ENCODE results near the gene SPAAR. TPM values are rescaled to one million over a fixed set of nuclear protein-coding genes. Genes with fewer than 3 reads are reported as not detected.
A peak's percentile ranks its signal among the peaks of the same experiment; 100 is the strongest.

The SPAAR gene
- total and polyA plus RNA-seq, 9 of the 15 experiments (the other 6 are each of a cell fraction or from before 2014, with no cell fraction given), result not detected

DNA sequence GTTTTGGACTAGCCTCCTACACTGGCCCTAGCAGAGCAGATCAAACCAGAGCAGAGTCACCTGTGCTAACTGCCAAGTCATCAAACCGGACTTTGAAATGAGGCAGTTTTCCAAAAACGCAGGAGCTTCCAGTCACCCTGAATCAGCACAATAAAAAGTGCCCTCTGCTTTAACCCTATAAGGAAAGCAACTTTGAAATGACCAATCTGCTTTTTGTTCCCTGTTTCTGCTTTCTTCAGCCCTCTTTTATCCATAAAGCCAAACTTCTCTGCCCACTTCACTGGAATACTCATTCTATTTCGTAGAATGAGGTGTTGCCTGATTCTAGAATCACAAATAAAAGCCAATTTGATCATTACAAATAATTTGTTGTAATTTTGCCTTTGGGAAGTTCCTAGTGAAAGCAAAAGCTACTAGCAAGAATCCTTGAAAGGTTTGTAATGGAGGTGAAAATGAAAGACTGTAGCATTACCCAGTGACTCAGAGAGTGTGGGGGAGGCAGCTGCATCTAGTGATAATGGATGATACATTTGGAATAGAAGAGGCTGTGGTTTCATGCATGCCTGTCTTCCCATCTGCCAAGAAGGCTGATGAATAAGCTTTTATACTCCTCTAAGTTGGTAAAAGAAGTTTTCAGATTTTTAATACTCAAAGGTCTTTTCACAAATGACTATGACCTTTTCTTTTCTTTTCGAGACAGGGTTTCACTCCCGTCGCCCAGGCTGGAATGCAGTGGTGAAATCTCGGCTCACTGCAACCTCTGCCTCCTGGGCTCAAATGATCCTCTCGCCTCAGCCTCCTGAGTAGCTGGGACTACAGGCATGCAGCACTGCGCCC, 14.9 kb downstream of the SPAAR start (continued):
- TF ChIP-seq, protein P1, sequence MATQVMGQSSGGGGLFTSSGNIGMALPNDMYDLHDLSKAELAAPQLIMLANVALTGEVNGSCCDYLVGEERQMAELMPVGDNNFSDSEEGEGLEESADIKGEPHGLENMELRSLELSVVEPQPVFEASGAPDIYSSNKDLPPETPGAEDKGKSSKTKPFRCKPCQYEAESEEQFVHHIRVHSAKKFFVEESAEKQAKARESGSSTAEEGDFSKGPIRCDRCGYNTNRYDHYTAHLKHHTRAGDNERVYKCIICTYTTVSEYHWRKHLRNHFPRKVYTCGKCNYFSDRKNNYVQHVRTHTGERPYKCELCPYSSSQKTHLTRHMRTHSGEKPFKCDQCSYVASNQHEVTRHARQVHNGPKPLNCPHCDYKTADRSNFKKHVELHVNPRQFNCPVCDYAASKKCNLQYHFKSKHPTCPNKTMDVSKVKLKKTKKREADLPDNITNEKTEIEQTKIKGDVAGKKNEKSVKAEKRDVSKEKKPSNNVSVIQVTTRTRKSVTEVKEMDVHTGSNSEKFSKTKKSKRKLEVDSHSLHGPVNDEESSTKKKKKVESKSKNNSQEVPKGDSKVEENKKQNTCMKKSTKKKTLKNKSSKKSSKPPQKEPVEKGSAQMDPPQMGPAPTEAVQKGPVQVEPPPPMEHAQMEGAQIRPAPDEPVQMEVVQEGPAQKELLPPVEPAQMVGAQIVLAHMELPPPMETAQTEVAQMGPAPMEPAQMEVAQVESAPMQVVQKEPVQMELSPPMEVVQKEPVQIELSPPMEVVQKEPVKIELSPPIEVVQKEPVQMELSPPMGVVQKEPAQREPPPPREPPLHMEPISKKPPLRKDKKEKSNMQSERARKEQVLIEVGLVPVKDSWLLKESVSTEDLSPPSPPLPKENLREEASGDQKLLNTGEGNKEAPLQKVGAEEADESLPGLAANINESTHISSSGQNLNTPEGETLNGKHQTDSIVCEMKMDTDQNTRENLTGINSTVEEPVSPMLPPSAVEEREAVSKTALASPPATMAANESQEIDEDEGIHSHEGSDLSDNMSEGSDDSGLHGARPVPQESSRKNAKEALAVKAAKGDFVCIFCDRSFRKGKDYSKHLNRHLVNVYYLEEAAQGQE (IDR thresholded peaks at IDR 0.05; ENCODE audit: borderline replicate concordance), result peak; percentile 92
- TF ChIP-seq, protein P1 (CRISPR knock-in tag; IDR thresholded peaks at IDR 0.05; ENCODE audit: low read depth), result no peak
- TF ChIP-seq ZNF780A (CRISPR knock-in tag; IDR thresholded peaks at IDR 0.05), result no peak
- 0 out of 2 replicates have a peak, but pooled peaks have one; percentile 38 for TF ChIP-seq MTA1 (IDR thresholded peaks at IDR 0.05; ENCODE audit: borderline replicate concordance)
- TF ChIP-seq, protein P2, sequence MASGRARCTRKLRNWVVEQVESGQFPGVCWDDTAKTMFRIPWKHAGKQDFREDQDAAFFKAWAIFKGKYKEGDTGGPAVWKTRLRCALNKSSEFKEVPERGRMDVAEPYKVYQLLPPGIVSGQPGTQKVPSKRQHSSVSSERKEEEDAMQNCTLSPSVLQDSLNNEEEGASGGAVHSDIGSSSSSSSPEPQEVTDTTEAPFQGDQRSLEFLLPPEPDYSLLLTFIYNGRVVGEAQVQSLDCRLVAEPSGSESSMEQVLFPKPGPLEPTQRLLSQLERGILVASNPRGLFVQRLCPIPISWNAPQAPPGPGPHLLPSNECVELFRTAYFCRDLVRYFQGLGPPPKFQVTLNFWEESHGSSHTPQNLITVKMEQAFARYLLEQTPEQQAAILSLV (tag; IDR thresholded peaks at IDR 0.05), result no peak
- peak; percentile 97 for TF ChIP-seq MAFK (IDR thresholded peaks at IDR 0.05; ENCODE audit: low read length)
- 0 out of 3 replicates have a peak, but pooled peaks of 1 of the 2 experiments have one; percentile 14 for TF ChIP-seq CBX3 (IDR thresholded peaks at IDR 0.05; ENCODE audit: borderline replicate concordance in 1 of 2, low read length in 2 of 2)
- TF ChIP-seq, protein P3, sequence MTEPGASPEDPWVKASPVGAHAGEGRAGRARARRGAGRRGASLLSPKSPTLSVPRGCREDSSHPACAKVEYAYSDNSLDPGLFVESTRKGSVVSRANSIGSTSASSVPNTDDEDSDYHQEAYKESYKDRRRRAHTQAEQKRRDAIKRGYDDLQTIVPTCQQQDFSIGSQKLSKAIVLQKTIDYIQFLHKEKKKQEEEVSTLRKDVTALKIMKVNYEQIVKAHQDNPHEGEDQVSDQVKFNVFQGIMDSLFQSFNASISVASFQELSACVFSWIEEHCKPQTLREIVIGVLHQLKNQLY (CRISPR knock-in tag; conservative IDR thresholded peaks at IDR 0.05), result no peak
- peak; percentile 78 for TF ChIP-seq NEUROD1 (IDR thresholded peaks at IDR 0.05; ENCODE audit: borderline replicate concordance, low read depth, low read length, partially characterized antibody)
- TF ChIP-seq YBX1 (IDR thresholded peaks at IDR 0.05), result no peak
- no peak for TF ChIP-seq EHMT2 (IDR thresholded peaks at IDR 0.05)
- no peak for TF ChIP-seq TOE1 (IDR thresholded peaks at IDR 0.05; ENCODE audit: borderline replicate concordance)
- TF ChIP-seq TOE1 (CRISPR knock-in tag; IDR thresholded peaks at IDR 0.05; ENCODE audit: borderline replicate concordance, low read depth), result no peak
- TF ChIP-seq ZNF143 (CRISPR knock-in tag; IDR thresholded peaks at IDR 0.05), result no peak
- TF ChIP-seq, protein P4, sequence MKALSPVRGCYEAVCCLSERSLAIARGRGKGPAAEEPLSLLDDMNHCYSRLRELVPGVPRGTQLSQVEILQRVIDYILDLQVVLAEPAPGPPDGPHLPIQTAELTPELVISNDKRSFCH (CRISPR knock-in tag; IDR thresholded peaks at IDR 0.05), result no peak
- TF ChIP-seq, protein P4 (tag; IDR thresholded peaks at IDR 0.05), result no peak
- TF ChIP-seq ZBTB7A (IDR thresholded peaks at IDR 0.05; ENCODE audit: borderline replicate concordance, control insufficient read depth, low read depth, low read length), result no peak
- peak; percentile 51 for TF ChIP-seq EP400 (IDR thresholded peaks at IDR 0.05)

All from K562 (cell line).